Mesenteric fat pad (tissue), 1 donor: ENCODE measurements around the gene PIP5KL1. TPM values are rescaled to one million over a fixed set of nuclear protein-coding genes. Genes with fewer than 3 reads are reported as not detected.

Experiments
- DNase-seq: peaks from one replicate; pipeline ENCODE4 v3.0.0-alpha.2; 2020; ENCODE audit warnings: low spot score
- total RNA-seq: library from RNA; stranded (reverse); fragmentation: NEBNext Ultra II Directional; extraction: Animal tissue kit (Norgen Biotek cat#: 25700); gene quantifications from one replicate; pipeline ENCODE4 v1.2.1, GENCODE V29; 2021
- donor health status: DM: yes; HTN: yes; CAD: no.

PIP5KL1 gene
- total RNA-seq, 1 donor from 2014 or later: 2.2 TPM

DNA sequence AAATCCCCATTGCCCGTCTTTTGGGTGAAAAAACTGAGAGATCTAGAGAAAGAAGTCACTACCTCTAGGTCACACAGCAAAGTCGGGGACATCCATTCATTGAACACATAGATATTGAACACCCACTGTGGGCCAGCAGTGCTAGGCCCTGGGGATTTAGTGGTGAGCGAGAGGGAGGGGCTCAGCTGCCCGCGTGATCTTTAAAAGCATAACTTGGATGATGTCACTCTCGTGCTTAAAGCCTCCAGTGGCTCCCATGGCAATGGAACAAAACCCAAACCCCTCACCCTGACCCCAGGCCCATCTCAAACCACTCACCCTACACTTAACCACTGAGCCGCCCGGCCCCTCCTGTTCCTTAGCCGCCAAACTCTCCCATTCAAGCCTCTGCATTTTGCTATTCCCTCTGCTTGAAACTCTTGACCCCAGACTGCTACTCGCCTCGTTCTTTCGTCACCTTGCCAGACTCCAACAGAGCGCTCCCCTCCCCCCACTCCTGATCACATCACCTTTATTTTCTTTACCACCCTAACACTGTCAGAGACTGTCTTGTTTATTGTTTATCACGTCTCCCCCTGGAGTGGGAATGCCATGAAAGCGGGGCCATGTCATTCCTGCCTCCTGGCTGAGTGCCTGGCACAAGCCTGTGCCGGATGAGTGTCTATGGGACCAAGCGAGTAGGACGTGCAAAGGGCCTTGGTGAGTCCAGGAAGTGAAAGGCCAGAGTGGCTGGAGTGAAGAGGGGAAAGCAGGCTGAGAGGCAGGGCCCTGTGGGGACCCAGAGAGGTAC lies 710 bp upstream of the PIP5KL1 start:
- DNase-seq: no peak

DNA sequence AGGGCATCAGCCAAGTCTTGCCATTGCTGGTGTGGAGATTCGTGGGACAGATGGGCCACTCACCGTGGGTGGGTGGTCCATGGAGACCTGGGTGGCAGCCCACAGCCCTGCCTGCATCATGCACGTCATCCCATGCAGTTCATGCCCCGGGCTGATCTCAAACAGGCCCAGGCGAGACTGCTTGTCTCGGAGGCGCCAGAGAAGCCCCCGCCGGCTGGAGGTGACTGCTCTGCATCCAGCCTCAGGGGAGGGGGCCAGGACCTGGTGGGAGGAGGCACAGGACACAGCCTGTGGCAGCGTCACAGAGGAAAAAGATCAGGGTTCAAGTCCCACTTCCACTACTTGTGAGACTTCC lies 975 bp downstream of the PIP5KL1 start:
- DNase-seq: no peak

DNA sequence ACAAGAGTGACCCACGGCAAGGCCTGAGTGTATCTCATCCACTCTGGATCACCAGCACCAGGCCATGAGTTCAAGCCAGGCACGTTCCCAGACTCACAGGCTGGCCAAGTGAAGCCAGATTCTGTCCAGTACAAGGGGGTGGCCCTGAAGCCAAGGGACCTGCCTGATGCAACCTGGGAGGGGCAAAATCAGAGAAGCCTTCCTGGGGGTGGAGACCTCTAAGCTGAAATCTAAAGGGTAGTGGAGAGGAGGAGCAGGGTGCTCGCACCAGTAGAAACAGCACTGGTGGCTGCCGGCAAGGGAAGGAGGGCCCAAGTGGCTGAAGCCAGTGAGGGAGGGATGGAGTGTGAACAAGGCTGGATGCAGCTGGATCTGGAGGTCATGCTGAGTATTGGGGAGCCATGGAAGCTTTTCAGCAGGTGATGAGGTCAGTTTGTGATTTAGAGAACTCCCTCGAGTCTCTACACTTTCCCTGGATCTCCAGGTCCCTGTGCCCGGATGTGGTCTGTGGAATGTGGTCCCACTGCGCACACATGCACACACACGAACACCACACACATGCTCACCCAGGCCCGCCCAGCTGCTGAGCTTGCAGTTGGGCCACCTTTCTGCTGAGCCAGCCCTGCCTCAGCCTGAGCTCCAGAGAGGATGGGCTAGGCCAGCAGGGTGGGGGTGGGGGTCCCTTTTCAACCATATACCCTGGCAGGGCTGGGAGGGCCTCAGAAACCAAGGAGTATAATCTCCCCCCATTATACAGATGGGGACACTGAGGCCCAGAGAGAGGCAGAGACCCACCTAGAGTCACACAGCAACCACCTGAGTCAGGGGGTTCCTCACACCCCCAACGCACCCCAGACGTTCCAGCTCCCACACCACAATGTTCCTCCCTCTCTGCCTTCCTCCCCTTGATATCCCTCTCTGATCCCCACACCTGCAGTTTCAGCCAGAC lies 1.6 kb downstream of the PIP5KL1 start:
- no peak for DNase-seq

DNA sequence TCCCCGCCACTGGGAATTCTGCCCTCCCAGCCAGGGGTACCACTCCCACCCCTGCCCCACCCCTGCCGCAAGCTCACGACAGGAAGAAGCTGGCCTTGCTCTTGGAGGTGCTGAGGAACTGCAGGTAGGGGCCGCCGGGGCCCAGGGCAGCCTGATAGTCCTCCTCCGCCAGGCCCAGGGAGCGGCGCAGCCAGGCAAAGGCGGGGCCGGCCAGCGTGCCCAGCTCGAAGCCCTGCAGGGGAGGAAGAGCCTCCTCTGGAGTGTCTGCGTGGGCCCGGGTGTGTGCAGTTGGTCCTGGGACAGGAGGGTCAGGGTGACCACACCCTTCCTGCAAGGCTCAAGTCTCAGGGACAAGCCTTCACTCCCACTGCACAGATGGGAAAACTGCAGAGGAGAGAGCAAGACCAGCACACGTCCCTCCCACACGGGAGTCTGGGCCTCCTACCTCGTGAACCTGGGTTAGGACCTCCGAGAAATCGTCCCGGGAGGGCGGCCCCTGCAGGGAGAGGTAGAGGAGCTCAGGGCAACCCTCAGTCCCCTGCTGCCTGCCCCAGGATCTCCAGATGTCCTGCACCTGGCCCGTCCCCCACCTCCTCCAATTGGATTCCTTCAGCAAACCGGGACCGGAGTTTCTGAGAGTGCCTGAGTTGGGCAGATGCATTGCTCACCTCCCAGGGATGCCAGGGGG lies 2.4 kb downstream of the PIP5KL1 start:
- DNase-seq: no peak

DNA sequence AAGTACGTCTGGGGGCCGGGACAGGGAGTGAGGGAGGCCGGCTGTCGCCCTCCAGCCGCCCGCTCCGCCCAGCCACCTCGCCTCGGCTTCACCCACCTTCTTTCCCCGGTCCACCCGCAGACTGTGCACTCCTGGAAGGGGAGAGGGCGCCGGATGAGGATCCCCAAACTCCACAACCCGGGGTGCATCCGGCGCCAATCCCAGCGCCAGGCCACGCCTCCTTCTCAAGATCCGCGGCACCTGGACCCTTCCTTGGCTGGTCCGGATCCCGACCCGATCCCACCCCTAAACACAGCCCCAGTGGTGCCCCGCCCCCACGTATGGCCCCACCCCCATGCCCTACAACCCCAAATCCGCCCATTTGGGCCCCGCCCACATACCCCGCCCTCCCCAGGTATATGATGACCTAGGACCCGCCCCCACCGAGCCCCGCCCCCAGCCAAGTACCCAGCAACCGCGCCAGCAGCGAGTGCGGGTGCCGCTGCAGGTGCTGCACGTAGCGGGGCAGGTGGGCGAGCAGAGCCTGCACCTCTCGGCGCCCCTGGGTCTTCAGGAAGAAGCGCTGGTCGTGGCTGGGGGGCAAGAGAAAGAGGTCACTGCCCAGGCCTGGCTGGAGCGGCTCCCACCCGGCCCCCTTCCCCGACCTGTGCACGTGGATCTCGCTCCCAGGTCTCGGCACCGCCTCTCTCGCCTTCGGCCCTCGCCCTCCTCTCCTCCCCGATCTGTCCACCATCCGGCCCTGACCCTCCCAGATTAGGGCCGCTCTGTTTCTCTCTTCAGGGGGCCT lies 3.2 kb downstream of the PIP5KL1 start:
- no peak for DNase-seq

DNA sequence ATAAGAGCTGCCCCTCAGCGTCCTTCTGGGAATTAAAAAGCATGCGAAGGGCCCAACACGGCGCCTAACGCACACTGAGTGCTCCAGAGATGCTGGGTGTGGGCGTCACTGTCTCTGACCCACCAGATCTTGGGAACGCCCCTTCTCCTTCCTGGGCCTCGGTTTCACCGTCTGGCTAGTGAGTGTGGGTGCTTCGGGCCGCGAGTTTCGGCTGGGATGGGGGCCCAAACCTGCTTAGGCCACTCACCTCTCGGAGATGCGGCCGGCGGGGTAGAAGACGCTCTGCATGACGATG lies 3.7 kb downstream of the PIP5KL1 start:
- DNase-seq: no peak

DNA sequence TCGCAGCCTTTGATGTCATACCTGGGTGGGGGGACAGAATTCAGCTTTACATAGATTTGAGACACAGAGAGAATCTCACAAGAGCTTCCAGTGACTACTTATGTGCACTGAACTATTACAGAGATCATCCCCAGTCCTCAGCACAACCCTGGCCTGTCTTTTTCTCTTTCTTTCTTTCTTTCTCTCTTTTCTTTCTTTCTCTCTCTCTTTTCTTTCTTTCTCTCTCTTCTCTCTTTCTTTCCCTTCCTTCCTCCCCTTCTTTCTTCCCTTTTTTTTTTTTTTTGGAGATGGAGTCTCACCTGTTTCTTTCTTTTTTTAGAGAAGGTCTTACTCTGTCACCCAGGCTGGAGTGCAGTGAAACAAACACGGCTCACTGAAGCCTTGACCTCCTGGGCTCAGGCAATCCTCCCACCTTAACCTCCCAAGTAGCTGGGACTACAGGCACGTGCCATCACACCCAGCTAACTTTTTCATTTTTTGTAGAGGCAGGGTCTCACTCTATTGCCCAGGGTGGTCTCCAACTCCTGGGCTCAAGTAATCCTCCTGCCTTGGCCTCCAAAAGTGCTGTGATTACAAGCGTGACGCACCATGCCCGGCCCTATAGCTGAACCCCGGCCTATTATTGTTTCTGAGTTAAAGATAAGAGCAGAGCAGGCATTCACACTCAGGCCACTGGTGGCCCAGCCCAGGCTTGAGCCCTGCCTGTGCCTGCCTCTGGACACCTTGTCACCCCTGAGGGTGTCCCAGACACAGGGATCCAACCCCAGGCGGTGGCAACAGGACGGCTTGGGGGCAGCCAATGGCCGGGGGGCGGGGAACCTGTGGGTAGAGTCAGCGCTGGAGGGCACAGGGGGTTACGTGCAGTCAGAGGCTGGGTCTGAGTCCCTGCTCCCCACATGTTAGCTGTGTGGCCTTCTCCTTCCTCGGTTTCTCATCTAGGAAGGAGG lies 4.3 kb downstream of the PIP5KL1 start:
- no peak for DNase-seq

DNA sequence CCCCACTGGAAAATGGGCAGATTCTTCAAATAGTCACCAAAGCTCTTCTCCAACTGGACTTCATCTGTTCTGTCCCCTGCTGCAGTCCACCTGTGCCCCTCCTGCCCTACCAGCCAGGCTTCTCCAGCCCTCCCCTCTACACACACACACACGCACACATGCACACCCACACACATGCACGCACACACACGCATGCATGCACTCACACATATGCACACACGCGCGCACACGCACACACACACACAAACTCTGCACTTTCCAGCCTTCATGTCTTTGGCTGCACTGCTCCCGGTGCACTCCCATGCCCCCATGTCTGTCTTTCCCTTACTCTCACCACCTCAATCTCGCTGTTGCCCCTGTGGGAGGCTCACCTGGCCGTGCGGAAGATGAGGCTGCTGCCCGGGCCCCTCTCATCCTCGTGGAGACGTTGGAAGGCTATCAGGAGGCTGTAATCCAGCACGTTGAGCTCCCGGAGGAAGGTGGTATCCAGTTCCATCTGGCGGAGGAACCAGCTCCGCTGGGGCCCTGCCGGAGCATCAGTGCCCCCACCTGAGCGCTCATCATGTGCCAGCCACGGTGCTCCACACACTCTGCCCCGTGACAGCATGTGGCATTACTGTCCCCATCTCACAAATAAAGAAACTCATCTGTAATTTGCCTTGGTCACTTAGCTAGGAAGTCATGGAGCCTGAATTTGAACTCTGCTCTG lies 5.7 kb downstream of the PIP5KL1 start:
- DNase-seq: no peak

DNA sequence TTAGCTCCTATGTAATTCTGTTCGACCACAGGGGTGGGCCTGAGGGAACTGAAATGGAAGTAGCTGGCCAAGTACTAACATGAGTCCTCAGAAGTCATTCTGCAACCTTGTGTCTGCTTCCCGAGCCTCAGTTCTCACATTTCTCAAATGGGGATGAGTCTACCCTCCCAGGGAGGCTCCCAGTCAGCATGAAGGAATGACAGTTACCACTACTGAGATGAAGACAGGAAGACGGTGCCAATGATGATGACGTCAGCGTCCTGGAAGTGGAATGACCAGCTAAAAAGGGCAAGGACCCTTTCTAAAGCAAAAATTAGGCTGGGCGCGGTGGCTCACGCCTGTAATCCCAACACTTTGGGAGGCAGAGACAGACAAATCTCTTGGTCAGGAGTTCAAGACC lies 6.8 kb downstream of the PIP5KL1 start:
- no peak for DNase-seq

DNA sequence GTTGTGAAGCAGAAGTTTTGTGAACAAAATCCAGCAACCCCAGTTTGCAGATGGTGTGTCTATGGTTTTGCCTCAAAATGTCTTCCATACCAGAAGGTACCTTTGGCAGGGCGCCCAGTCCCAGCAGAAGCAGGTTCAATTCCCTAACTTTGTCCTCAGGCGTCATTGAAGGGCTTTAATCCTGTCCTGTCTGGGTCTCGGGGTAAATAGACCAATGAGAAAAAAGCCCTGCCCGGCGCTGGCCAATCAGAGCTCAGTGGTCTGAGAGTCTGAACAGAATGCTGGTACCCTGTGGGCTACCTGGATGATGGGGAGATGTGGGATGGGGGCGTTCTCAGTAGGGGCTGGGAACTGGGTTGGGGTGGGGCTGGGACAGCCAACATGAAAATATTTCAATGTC lies 7.5 kb downstream of the PIP5KL1 start:
- no peak for DNase-seq

DNA sequence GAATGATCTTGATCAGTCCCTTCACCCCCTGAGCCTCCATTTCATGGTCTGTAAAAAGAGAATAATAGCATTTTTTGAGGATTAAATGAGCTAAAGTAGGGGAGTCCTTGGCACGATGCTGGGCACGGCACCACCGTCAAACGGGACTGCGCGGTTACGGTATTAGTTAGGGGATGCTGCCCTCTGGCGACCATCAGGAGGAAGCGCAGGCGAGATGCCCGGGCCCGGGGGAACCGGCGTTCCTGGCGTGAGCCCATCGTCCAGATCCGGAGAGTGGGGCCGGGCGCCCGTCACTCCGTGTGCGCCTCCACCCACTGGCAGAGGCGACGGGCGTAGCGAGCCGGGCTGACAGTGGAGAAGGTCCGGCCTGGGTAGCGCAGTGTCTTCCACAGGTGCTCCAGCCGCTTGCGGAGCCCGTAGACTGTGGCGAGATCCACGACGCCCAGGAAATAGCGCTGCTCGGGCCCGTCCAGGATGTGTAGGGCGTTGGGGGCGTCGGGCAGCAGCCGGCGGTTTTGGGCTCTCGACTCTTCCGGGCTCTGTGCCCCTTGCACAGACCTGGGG lies 8.9 kb downstream of the PIP5KL1 start:
- no peak for DNase-seq

DNA sequence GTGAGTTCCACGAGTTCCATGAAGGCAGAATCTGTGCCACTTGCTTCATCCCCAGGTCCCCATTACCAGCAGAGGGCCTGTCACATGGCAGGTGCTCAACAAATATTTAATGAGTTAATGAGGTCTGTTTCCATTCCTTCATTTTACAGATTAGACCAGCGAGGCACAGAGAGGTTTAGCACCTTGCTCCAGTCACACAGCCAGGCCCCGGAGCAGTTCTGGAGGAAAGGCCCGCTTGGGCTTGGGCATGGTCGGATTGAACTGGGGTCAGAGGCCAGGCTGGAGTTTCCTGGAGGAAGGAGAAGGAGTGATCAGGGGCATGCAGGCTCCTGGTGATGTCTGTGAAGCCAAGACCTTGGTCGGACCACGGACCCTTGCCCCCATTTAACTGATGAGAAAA lies 9.8 kb downstream of the PIP5KL1 start:
- no peak for DNase-seq

DNA sequence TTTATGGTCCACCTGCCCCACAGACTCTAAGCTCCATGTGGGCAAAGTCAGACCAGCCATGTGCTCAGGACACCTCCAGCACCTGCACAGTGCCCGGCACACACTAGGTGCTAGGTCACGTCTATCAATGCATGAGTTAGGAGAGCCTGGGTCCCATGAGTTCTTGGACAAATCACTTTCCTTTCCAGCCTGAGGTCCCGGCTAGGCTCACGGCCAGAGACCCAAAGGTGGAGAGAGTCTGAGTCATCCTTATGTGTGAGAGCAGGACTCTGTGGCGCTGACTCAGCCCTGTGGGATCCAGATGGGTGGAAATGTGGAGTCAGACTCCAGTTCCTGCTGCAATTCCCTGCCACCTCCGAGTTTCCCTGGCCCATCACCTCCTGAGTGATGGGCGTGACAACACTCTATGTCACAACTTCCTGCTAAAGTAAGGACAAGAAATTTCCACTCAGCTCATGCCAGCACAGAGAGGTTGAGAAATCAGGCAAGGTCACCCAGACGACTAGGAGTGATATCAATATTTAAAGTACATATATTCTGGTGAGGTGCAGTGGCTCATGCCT lies 11.2 kb downstream of the PIP5KL1 start:
- no peak for DNase-seq

DNA sequence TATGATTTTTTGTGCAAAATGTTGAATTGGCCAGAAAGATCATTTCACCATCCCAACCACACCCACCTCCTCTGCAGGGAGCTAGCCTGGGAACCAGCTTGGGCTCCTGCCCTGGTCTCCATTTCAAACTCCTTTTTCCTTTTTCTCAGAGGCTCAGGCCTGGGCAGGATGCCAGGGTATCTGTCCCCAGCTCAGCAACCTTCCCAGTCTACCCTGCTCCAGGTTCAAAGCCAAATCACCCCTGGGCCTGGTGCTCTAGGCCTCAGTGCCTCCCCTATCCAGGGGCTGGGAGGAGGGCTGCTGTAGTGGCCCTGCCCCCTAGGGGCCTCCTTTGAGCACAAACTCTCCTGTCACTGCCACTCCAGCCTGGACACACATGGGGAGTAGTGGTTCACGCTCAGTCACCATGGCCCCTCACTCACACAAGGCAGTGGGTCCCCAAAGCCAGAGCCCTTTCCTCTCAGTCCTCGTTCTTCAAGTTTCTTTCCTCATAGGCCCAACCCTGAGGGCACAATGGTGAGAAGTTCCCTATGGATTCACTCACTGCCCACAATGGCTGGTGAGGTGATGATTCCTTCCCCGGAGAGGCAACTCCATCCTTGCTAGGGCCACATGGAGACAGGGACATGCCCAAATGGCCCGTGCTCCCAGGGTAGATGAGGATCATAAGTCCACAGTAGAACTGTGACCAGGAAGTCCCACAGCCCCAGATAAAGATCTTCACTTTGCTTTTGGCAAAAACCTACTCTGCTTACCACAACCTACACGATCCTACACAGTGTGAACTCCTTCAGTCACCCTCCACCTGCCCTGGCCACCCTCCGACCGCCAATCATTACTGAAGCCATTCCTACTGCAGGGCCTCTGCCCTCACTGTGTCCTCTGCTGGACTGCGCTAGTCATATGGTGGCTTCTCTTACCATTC lies 12.1 kb downstream of the PIP5KL1 start:
- no peak for DNase-seq

DNA sequence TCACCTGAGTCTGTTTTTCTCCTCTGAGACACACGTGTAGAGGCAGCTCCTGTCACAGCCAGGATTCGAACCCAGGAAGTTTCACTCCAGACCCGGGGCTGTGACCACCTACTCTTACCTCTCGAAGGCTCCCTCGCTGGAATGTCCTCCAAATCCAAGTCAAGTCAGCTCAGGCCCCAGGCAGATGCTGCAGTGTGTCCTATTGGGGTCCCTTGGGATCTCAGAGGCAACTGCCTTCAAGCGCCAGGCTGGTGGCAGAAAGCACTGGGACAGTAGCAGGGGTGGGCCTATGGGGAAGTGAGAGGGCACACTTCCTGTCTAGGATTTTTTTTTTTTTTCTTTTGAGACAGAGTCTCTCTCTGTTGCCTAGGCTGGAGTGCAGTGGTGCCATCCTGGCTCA lies 13.0 kb downstream of the PIP5KL1 start:
- DNase-seq: no peak

DNA sequence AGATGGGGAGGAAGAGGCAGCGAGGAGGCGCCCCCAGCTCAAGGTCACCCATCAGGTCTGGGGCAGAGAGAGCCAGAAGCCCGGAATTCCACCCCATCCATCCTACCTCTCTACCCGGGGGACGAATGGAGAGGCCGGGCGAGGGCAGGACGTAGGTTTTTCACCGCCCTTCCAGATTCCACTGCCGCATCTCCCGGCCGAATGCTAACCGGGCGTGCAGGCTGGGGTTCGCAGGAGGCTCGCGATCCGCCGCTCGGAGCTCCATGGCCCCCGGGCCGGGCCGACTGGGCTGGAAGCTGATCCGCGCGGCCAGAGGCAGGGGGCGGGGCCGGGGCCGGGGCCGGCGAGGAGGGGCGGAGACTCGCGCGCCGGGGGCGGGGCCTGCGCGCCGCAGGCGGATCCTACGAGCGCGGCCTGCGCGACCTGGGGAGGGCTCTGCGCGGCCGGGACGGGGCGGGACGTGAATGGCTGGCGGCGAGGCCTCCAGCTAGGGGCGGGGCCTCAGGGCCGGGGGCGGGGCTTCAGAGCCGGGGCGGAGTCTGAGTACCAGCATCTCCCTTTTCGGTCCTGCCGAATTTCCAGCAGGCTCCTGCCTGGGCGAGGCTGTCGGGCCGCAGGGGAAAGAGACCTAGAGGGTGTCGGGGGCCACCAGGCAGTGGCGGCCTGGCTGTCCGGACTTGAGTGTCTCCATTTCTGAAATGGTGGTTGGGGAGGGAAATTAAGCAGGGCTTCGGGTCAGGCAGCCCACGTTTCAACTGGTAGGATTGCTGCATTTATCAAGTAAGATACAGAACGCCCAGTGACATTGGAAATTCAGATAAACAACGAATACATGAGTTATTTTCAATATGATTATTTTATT lies 13.6 kb downstream of the PIP5KL1 start, which contains the start of gene ST6GALNAC4:
TSS of gene ST6GALNAC4 (minus strand) at position 322 of the 862 bp plus-strand sequence. CDS start 622 bp downstream, outside the sequence.
- peak; percentile 99 for DNase-seq
